ENCODE measurements around the gene NT5M. TPM values are rescaled to one million over a fixed set of nuclear protein-coding genes. Genes with fewer than 3 reads are reported as not detected.
"Not testable (repeated sequence)": the region's sequence is repeated elsewhere in the genome, so short reads cannot be mapped to it uniquely, and the experiment has no call there.

Gene NT5M
- total RNA-seq, 4 donors from 2014 or later, result 0.68 to 4.2 (median 1.7) TPM; not detected in 1

GRCh38 chr17:17269926-17270773 lies 33.0 kb upstream of the NT5M start:
- TF ChIP-seq POLR2A (IDR thresholded peaks at IDR 0.05), result no peak
- TF ChIP-seq CTCF (IDR thresholded peaks at IDR 0.05), result peak in 3 of 5 experiments; percentile 24 to 28 (median 25)
- H3K27me3 ChIP-seq, result no peaks in the 10 kb centered on the region
- H3K9me3 ChIP-seq, result no peaks in the 10 kb centered on the region
- in situ Hi-C loops (cut with MboI; ENCODE audit: low pct_ligation_motif_present in 1 of 4, low pct_unique_long_range_greater_than_20kb in 1 of 4, low sequenced_read_pairs in 3 of 4) (no loop called here), intact Hi-C loops (cut with DNase I; ENCODE audit: low total_unique reads) (no loop called here)
- H3K36me3 ChIP-seq, result peaks cover 0 to 86% (median 27%) of the 10 kb centered on the region in 4 donors
- WGBS, 2 donors (ENCODE audit: low coverage in 1 of 2), result 84 to 85% methylated on average over 5 to 9 of the region's 9 CpGs
- DNase-seq, result no peak
- no peaks in the 10 kb centered on the region for H3K4me1 ChIP-seq
- no peak overlapping the region for H3K27ac ChIP-seq
- H3K4me3 ChIP-seq, result no peak overlapping the region

GRCh38 chr17:17275971-17276370 lies 27.2 kb upstream of the NT5M start:
- in situ Hi-C loops (cut with MboI; ENCODE audit: low pct_ligation_motif_present in 1 of 4, low pct_unique_long_range_greater_than_20kb in 1 of 4, low sequenced_read_pairs in 3 of 4), result no loop called here
- Histone ChIP-seq H3K4me1 (peaks cover 10 to 41% (median 12%) of the 10 kb centered on the region in 4 donors), H3K4me3 (no peak overlapping the region), H3K27ac (no peak overlapping the region), H3K27me3 (no peaks in the 10 kb centered on the region), H3K9me3 (no peaks in the 10 kb centered on the region), H3K36me3 (peaks cover 0 to 35% (median 9%) of the 10 kb centered on the region in 4 donors)
- intact Hi-C loops (cut with DNase I; ENCODE audit: low total_unique reads), result no loop called here
- TF ChIP-seq CTCF (IDR thresholded peaks at IDR 0.05) (no peak), POLR2AphosphoS5 (IDR thresholded peaks at IDR 0.05) (no peak), EP300 (IDR thresholded peaks at IDR 0.05; ENCODE audit: low read depth) (no peak), POLR2A (IDR thresholded peaks at IDR 0.05) (no peak)
- no peak for DNase-seq
- 66 to 81% methylated on average over 6 of the region's 6 CpGs for WGBS, 2 donors (ENCODE audit: low coverage in 1 of 2)

- H3K4me3 ChIP-seq; H3K27ac ChIP-seq; in situ Hi-C loops (cut with MboI; ENCODE audit: low pct_ligation_motif_present in 1 of 4, low pct_unique_long_range_greater_than_20kb in 1 of 4, low sequenced_read_pairs in 3 of 4); DNase-seq; H3K9me3 ChIP-seq; intact Hi-C loops (cut with DNase I; ENCODE audit: low total_unique reads); H3K27me3 ChIP-seq: not testable (repeated sequence)
- Histone ChIP-seq H3K4me1 (peaks cover 12 to 41% (median 15%) of the 10 kb centered on the region in 4 donors), H3K36me3 (peaks cover 0 to 28% (median 9%) of the 10 kb centered on the region in 4 donors)
- WGBS, 2 donors (ENCODE audit: low coverage in 1 of 2), result 87 to 96% methylated on average over 3 to 5 of the region's 5 CpGs
These were observed 25.7 kb upstream of the NT5M start for GRCh38 chr17:17277431-17277830.

GRCh38 chr17:17279316-17279715 lies 23.9 kb upstream of the NT5M start:
- TF ChIP-seq CTCF (IDR thresholded peaks at IDR 0.05) (no peak), POLR2A (IDR thresholded peaks at IDR 0.05) (no peak), EP300 (IDR thresholded peaks at IDR 0.05; ENCODE audit: low read depth) (no peak), POLR2AphosphoS5 (IDR thresholded peaks at IDR 0.05) (no peak)

More at GRCh38 chr17:17279316-17279715, 23.9 kb upstream of the NT5M start:
- intact Hi-C loops (cut with DNase I; ENCODE audit: low total_unique reads), result no loop called here
- Histone ChIP-seq H3K27ac (no peak overlapping the region), H3K4me1 (peaks cover 12 to 41% (median 15%) of the 10 kb centered on the region in 4 donors), H3K9me3 (no peaks in the 10 kb centered on the region), H3K36me3 (peaks cover 0 to 12% (median 6%) of the 10 kb centered on the region in 4 donors), H3K27me3 (no peaks in the 10 kb centered on the region), H3K4me3 (peak overlapping the region in 2 of 4 donors; percentile 93 to 99)
- DNase-seq, result no peak
- WGBS, 2 donors (ENCODE audit: low coverage in 1 of 2), result 70 to 80% methylated on average over 4 of the region's 4 CpGs
- in situ Hi-C loops (cut with MboI; ENCODE audit: low pct_ligation_motif_present in 1 of 4, low pct_unique_long_range_greater_than_20kb in 1 of 4, low sequenced_read_pairs in 3 of 4), result no loop called here

All from transverse colon (tissue), 4 donors.